ENCODE measurements around the gene NUPR1.

The NUPR1 gene

DNA sequence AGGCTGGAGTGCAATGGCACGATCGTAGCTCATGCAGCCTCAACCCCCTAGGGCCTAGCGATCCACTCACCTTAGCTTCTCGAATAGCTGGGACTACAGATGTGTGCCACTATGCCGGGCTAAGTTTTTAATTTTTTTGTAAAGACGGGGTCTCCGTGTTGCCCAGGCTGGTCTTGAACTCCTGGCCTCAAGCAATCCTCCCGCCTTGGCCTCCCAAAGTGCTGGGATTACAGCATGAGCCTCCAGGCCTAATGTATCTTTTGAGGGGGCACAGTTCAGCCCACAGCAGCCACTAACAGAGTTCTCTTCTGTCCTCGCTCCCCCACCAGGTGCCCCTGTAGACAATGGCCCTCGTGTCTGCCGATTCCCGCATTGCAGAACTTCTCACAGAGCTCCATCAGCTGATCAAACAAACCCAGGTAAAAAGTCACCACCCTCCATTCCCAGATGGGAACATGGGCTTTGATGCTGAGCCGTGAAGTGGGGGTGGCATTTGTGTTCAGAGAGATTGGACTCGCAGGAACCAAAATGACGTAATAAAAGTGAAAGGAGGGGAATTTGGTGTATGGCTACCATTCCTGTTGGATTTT is 42.0 kb upstream of the NUPR1 start:
- Histone ChIP-seq H3K9ac (ENCODE audit: low read length) (no peak overlapping the region), H3K23ac (ENCODE audit: low read length) (no peak overlapping the region), H3K27ac (ENCODE audit: low read depth, low read length) (no peak overlapping the region), H3K14ac (ENCODE audit: low read length) (no peak overlapping the region), H3K9me3 (ENCODE audit: insufficient read depth, low read depth, low read length) (no peaks in the 10 kb centered on the region), H3K79me2 (ENCODE audit: control insufficient read depth, insufficient read depth, low read length, poor library complexity) (no peaks in the 10 kb centered on the region), H3K79me1 (ENCODE audit: low read length) (no peaks in the 10 kb centered on the region), H2AFZ (ENCODE audit: insufficient read depth, low read length, poor library complexity) (no peak overlapping the region), H3K18ac (ENCODE audit: low read length) (no peak overlapping the region), H2AK5ac (ENCODE audit: low read length) (no peak overlapping the region), H2BK120ac (ENCODE audit: insufficient read depth, low read length, poor library complexity) (no peak overlapping the region), H3K4me3 (ENCODE audit: low read depth, low read length) (no peak overlapping the region), H2BK5ac (ENCODE audit: low read depth, low read length, poor library complexity) (no peak overlapping the region), H4K91ac (ENCODE audit: low read depth, low read length) (no peak overlapping the region), H3K36me3 (ENCODE audit: control insufficient read depth in 1 of 2, insufficient read depth in 2 of 2, low read length in 2 of 2) (peaks cover 6 to 10% of the 10 kb centered on the region in 2 experiments), H3K4me1 (ENCODE audit: control insufficient read depth in 1 of 2, insufficient read depth in 2 of 2, low read length in 2 of 2) (no peaks in the 10 kb centered on the region), H3K27me3 (ENCODE audit: insufficient read depth, low read length) (no peaks in the 10 kb centered on the region), H3K4ac (ENCODE audit: low read depth, low read length) (no peak overlapping the region), H4K12ac (ENCODE audit: low read depth, low read length) (no peak overlapping the region), H2BK12ac (ENCODE audit: low read length) (no peak overlapping the region), H4K8ac (ENCODE audit: low read depth, low read length) (no peak overlapping the region), H3K4me2 (ENCODE audit: low read length) (no peak overlapping the region)
- no CpG with 5 or more reads among the region's 15 CpGs for WGBS (ENCODE audit: extremely low coverage, insufficient coverage, insufficient read length)
- no peak for DNase-seq

DNA sequence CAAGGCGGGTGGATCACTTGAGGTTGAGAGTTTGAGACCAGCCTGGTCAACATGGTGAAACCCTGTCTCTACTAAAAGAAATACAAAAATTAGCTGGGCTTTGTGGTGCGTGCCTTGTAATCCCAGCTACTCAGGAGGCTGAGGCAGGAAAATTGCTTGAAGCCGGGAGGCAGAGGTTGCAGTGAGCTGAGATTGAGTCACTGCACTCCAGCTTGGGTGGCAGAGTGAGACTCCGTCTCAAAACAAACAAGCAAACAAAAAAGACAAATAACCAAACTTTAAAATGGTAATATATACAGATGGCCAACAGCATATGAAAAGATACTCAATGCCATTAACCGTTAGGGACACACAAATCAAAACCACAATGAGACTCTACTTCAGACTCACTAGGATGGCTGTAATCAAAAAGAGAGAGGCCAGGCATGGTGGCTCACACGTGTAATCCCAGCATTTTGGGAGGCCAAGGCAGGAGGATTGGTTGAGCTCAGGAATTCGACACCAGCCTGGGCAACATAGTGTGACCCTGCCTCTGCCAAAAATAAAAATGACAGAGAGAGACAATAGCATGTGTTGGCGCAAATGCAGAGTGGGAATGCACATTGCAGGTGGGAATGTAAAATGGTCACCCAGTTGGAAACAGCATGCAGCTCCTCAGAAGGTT is 36.8 kb upstream of the NUPR1 start:
- no peak overlapping the region for H3K14ac ChIP-seq (ENCODE audit: low read length)
- H3K23ac ChIP-seq (ENCODE audit: low read length) = no peak overlapping the region
- no peaks in the 10 kb centered on the region for H3K79me2 ChIP-seq (ENCODE audit: control insufficient read depth, insufficient read depth, low read length, poor library complexity)
- no peak overlapping the region for H3K18ac ChIP-seq (ENCODE audit: low read length)
- no peak overlapping the region for H2BK5ac ChIP-seq (ENCODE audit: low read depth, low read length, poor library complexity)
- H2BK12ac ChIP-seq (ENCODE audit: low read length) = no peak overlapping the region
- H3K9ac ChIP-seq (ENCODE audit: low read length) = no peak overlapping the region
- H3K27ac ChIP-seq (ENCODE audit: low read depth, low read length) = no peak overlapping the region
- H3K4ac ChIP-seq (ENCODE audit: low read depth, low read length) = no peak overlapping the region
- no peaks in the 10 kb centered on the region for H3K79me1 ChIP-seq (ENCODE audit: low read length)
- WGBS (ENCODE audit: extremely low coverage, insufficient coverage, insufficient read length) = no CpG with 5 or more reads among the region's 8 CpGs
- no peaks in the 10 kb centered on the region for H3K27me3 ChIP-seq (ENCODE audit: insufficient read depth, low read length)
- no peak for DNase-seq
- H2AFZ ChIP-seq (ENCODE audit: insufficient read depth, low read length, poor library complexity) = no peak overlapping the region
- no peaks in the 10 kb centered on the region for H3K36me3 ChIP-seq (ENCODE audit: control insufficient read depth in 1 of 2, insufficient read depth in 2 of 2, low read length in 2 of 2)
- H2AK5ac ChIP-seq (ENCODE audit: low read length) = no peak overlapping the region
- peaks cover 0 to 8% of the 10 kb centered on the region in 2 experiments for H3K4me1 ChIP-seq (ENCODE audit: control insufficient read depth in 1 of 2, insufficient read depth in 2 of 2, low read length in 2 of 2)
- H3K4me2 ChIP-seq (ENCODE audit: low read length) = no peak overlapping the region
- no peak overlapping the region for H4K8ac ChIP-seq (ENCODE audit: low read depth, low read length)
- no peak overlapping the region for H4K91ac ChIP-seq (ENCODE audit: low read depth, low read length)
- H4K12ac ChIP-seq (ENCODE audit: low read depth, low read length) = no peak overlapping the region
- H3K9me3 ChIP-seq (ENCODE audit: insufficient read depth, low read depth, low read length) = no peaks in the 10 kb centered on the region
- H3K4me3 ChIP-seq (ENCODE audit: low read depth, low read length) = no peak overlapping the region
- no peak overlapping the region for H2BK120ac ChIP-seq (ENCODE audit: insufficient read depth, low read length, poor library complexity)

DNA sequence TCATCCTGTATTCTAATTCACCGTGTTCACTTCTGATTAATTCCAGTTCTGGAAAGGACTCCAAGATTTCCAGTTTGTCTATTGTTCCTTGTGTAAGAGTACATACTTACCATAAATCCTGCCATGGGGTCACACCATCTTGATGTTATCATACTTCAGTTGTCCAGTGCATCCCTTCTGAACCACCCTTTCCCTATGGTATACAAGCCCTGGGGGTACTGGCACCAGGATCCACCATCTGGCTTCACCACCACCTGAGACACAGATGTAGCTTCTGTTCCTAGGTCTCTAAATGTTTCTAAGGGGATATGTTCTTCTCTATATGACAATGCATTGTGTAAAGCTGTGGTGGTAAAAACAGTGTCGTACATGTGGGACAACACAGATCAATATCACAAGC is 36.2 kb upstream of the NUPR1 start:
- no peak overlapping the region for H2AK5ac ChIP-seq (ENCODE audit: low read length)
- no peak overlapping the region for H3K4me2 ChIP-seq (ENCODE audit: low read length)
- H2BK12ac ChIP-seq (ENCODE audit: low read length) = no peak overlapping the region
- H4K12ac ChIP-seq (ENCODE audit: low read depth, low read length) = no peak overlapping the region
- no peak overlapping the region for H3K27ac ChIP-seq (ENCODE audit: low read depth, low read length)
- no peak overlapping the region for H3K9ac ChIP-seq (ENCODE audit: low read length)
- no peak overlapping the region for H4K8ac ChIP-seq (ENCODE audit: low read depth, low read length)
- H3K4me3 ChIP-seq (ENCODE audit: low read depth, low read length) = no peak overlapping the region
- no peak overlapping the region for H4K91ac ChIP-seq (ENCODE audit: low read depth, low read length)
- H3K36me3 ChIP-seq (ENCODE audit: control insufficient read depth in 1 of 2, insufficient read depth in 2 of 2, low read length in 2 of 2) = no peaks in the 10 kb centered on the region
- no CpG with 5 or more reads among the region's 2 CpGs for WGBS (ENCODE audit: extremely low coverage, insufficient coverage, insufficient read length)
- DNase-seq = no peak
- H2BK120ac ChIP-seq (ENCODE audit: insufficient read depth, low read length, poor library complexity) = no peak overlapping the region
- no peaks in the 10 kb centered on the region for H3K27me3 ChIP-seq (ENCODE audit: insufficient read depth, low read length)
- no peak overlapping the region for H3K4ac ChIP-seq (ENCODE audit: low read depth, low read length)
- H2BK5ac ChIP-seq (ENCODE audit: low read depth, low read length, poor library complexity) = no peak overlapping the region
- H3K18ac ChIP-seq (ENCODE audit: low read length) = no peak overlapping the region
- H3K23ac ChIP-seq (ENCODE audit: low read length) = no peak overlapping the region
- H3K79me1 ChIP-seq (ENCODE audit: low read length) = no peaks in the 10 kb centered on the region
- no peak overlapping the region for H2AFZ ChIP-seq (ENCODE audit: insufficient read depth, low read length, poor library complexity)
- H3K4me1 ChIP-seq (ENCODE audit: control insufficient read depth in 1 of 2, insufficient read depth in 2 of 2, low read length in 2 of 2) = peaks cover 0 to 8% of the 10 kb centered on the region in 2 experiments
- peaks cover 1% of the 10 kb centered on the region for H3K9me3 ChIP-seq (ENCODE audit: insufficient read depth, low read depth, low read length)
- H3K14ac ChIP-seq (ENCODE audit: low read length) = no peak overlapping the region
- H3K79me2 ChIP-seq (ENCODE audit: control insufficient read depth, insufficient read depth, low read length, poor library complexity) = no peaks in the 10 kb centered on the region

DNA sequence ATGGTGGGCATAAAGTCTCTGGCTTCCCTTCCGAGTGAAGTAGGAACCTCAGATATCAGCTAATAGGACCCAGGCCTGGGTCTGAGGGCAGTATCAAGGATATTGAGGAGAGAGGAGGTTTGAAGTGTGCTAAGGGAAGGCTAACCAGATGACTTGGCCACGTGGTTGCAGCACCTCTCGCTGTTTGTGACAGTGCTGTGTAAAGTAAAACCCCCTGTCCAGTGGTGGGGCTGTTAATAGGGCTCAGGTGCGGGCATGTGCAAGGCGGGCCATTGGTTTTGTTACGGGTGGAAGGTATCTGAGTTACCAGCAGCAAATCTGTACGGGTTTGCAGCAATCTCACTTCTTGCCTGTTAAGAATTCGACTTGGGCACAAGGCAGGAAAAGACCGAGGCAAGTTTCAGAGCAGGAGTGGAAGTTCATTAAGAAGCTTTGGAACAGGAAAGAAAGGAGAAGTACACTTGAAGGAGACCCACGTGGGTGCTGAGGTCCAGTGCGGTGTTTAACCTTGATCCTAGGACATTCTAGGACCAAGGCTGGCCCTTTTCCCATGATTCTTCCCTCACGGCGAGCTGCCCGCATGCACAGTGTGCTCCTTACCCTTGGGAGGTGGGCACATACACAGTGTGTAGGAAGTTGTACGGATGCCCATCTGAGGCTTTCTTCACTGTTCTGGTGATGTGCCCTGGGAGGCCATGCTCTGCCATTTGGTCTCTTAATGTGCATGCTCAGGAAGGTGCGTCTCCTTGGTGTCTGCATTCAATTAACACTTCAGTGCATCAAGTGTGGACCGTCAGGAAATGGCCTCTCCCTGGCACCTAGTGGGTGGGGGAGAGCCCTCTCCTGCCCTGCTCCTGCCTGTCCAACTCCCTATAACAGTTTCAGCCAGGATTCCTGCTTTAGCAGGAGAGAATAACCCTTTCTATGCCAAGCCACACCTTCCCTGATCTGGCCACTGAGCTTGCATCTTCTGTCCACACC is 35.3 kb upstream of the NUPR1 start:
- Histone ChIP-seq H3K4me3 (ENCODE audit: low read depth, low read length) (no peak overlapping the region), H2AFZ (ENCODE audit: insufficient read depth, low read length, poor library complexity) (no peak overlapping the region), H2BK12ac (ENCODE audit: low read length) (no peak overlapping the region), H3K4me2 (ENCODE audit: low read length) (no peak overlapping the region), H2BK5ac (ENCODE audit: low read depth, low read length, poor library complexity) (no peak overlapping the region), H3K27me3 (ENCODE audit: insufficient read depth, low read length) (no peaks in the 10 kb centered on the region), H3K79me2 (ENCODE audit: control insufficient read depth, insufficient read depth, low read length, poor library complexity) (no peaks in the 10 kb centered on the region), H4K91ac (ENCODE audit: low read depth, low read length) (no peak overlapping the region), H3K36me3 (ENCODE audit: control insufficient read depth in 1 of 2, insufficient read depth in 2 of 2, low read length in 2 of 2) (no peaks in the 10 kb centered on the region), H2BK120ac (ENCODE audit: insufficient read depth, low read length, poor library complexity) (no peak overlapping the region), H4K12ac (ENCODE audit: low read depth, low read length) (no peak overlapping the region), H3K9ac (ENCODE audit: low read length) (no peak overlapping the region), H3K79me1 (ENCODE audit: low read length) (no peaks in the 10 kb centered on the region), H3K4ac (ENCODE audit: low read depth, low read length) (no peak overlapping the region), H3K27ac (ENCODE audit: low read depth, low read length) (no peak overlapping the region), H3K4me1 (ENCODE audit: control insufficient read depth in 1 of 2, insufficient read depth in 2 of 2, low read length in 2 of 2) (peaks cover 0 to 8% of the 10 kb centered on the region in 2 experiments), H3K9me3 (ENCODE audit: insufficient read depth, low read depth, low read length) (peaks cover 3% of the 10 kb centered on the region), H2AK5ac (ENCODE audit: low read length) (no peak overlapping the region), H3K14ac (ENCODE audit: low read length) (no peak overlapping the region), H3K23ac (ENCODE audit: low read length) (no peak overlapping the region), H4K8ac (ENCODE audit: low read depth, low read length) (no peak overlapping the region), H3K18ac (ENCODE audit: low read length) (no peak overlapping the region)
- DNase-seq = no peak
- WGBS (ENCODE audit: extremely low coverage, insufficient coverage, insufficient read length) = no CpG with 5 or more reads among the region's 17 CpGs

Measured in trophoblast cell (in vitro differentiated cells and primary cell).